Right lobe of liver (tissue), 6 donors: Measurements from ENCODE around the gene PRKCA. TPM values are rescaled to one million over a fixed set of nuclear protein-coding genes. Genes with fewer than 3 reads are reported as not detected.

ENCODE experiments used
- ATAC-seq, 4 donors: fragments of 200-7000 bp; cut with Tn5 transposase; one replicate each; pipeline ENCODE4 v1.9.1; 2020; ENCODE audit warnings: mild to moderate bottlenecking in 4 of 4, moderate library complexity in 4 of 4
- DNase-seq, 3 donors: peaks; one replicate each; pipeline ENCODE4 v3.0.0-alpha.2; 2020
- H3K27ac ChIP-seq, 3 donors: fragments of 200-600 bp; one replicate each; pipeline ENCODE4 v1.8.0; 2022
- H3K27me3 ChIP-seq, 2 donors: fragments of 200-600 bp; one replicate each; pipeline ENCODE4 v1.8.0; 2022
- H3K36me3 ChIP-seq, 4 donors: fragments of 200-600 bp; sonication (generic) in 1 of 4; one replicate each; pipeline versions ENCODE4 v1.5.1 to v1.8.0; 2017 to 2022; ENCODE audit warnings: control low read depth in 1 of 4
- H3K4me1 ChIP-seq, 4 donors: fragments of 200-600 bp; sonication (generic) in 1 of 4; one replicate each; pipeline versions ENCODE4 v1.5.1 to v1.8.0; 2017 to 2022; ENCODE audit warnings: control low read depth in 1 of 4
- H3K4me3 ChIP-seq, 3 donors: fragments of 200-600 bp; one replicate each; pipeline ENCODE4 v1.8.0; 2022
- H3K9me3 ChIP-seq, 4 donors: fragments of 200-600 bp; sonication (generic) in 1 of 4; one replicate each; pipeline versions ENCODE4 v1.5.1 to v1.8.0; 2017 to 2022; ENCODE audit warnings: control low read depth in 1 of 4
- POLR2A ChIP-seq: fragments of 450-650 bp; IDR thresholded peaks from one replicate; pipeline ENCODE4 v1.6.1; 2017; ENCODE audit warnings: antibody characterized with exemption, mild to moderate bottlenecking
- WGBS: methylation state at CpG from one replicate; pipeline ENCODE4 v1.1.6; 2018; ENCODE audit warnings: low coverage, low lambda C conversion rate; ENCODE audit not compliant: insufficient coverage; ENCODE audit errors: missing lambda C conversion rate; 5-methylcytosine and 5-hydroxymethylcytosine counted together
- intact Hi-C, 2 donors: fragments of 100-400 bp; cut with DNase I; formaldehyde crosslinking; loops; one replicate each; pipeline versions ENCODE4 v1.11.2 to v1.14.1; 2022
- total RNA-seq, 6 experiments: library from RNA; depleted of rRNA in 2 of 6; stranded (reverse); fragments of >200 nt in 2 of 6; fragmentation: NEBNext Ultra II Directional in 3 of 6; extraction: Animal tissue kit (Norgen Biotek cat#: 25700) in 3 of 6; gene quantifications; one replicate each; pipeline versions ENCODE4 v1.1.0 to v1.2.4, GENCODE V29; 2016 to 2023
- TF ChIP-seq, protein P1 (sequence below), 4 donors: fragments of 200-600 bp in 3 of 4; fragments of 450-650 bp in 1 of 4; IDR thresholded peaks; one replicate each; pipeline versions ENCODE4 v1.5.1 to v1.8.0; 2016 to 2022; ENCODE audit warnings: antibody characterized with exemption in 4 of 4, mild to moderate bottlenecking in 2 of 4
- donor health status: DM: no; HTN: yes; CAD: no.
- donor health status: DM: no; HTN: no; CAD: no.
- donor health status: DM: no; HTN: no; CAD: no.
- donor health status: DM: no; HTN: yes; CAD: no.
- donor health status: DM: no; HTN: yes; CAD: no.

PRKCA gene
- total RNA-seq, 6 experiments from 2014 or later = 11.7 to 23.0 (median 18.7) TPM

DNA sequence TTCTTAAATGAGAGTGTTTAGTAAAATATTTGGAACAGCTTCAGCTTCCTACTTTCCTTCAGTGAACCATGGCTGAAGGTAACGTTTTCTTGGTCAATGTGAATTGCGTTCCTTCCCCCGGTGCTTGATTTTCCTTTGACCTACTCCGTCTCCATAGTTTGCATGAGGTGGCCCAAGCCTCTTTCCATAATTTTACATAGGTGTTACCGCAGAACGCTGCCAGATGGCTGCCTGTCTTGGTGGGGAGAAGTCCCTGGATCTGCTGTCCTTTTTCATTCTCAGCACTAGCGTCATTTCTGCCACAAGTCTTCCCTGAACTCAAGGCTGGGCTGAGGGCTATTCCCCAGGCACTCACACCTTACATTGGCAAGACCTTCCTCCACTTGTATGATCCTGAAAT, 178.4 kb downstream of the PRKCA start:
- ATAC-seq (no peak), DNase-seq (no peak)
- Histone ChIP-seq H3K9me3 (no peaks in the 10 kb centered on the region), H3K36me3 (no peaks in the 10 kb centered on the region), H3K27ac (no peak overlapping the region), H3K27me3 (no peaks in the 10 kb centered on the region), H3K4me3 (no peak overlapping the region), H3K4me1 (no peaks in the 10 kb centered on the region)
- intact Hi-C loops = no loop called here
- TF ChIP-seq, protein P1, sequence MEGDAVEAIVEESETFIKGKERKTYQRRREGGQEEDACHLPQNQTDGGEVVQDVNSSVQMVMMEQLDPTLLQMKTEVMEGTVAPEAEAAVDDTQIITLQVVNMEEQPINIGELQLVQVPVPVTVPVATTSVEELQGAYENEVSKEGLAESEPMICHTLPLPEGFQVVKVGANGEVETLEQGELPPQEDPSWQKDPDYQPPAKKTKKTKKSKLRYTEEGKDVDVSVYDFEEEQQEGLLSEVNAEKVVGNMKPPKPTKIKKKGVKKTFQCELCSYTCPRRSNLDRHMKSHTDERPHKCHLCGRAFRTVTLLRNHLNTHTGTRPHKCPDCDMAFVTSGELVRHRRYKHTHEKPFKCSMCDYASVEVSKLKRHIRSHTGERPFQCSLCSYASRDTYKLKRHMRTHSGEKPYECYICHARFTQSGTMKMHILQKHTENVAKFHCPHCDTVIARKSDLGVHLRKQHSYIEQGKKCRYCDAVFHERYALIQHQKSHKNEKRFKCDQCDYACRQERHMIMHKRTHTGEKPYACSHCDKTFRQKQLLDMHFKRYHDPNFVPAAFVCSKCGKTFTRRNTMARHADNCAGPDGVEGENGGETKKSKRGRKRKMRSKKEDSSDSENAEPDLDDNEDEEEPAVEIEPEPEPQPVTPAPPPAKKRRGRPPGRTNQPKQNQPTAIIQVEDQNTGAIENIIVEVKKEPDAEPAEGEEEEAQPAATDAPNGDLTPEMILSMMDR (IDR thresholded peaks at IDR 0.05) = no peak
- TF ChIP-seq POLR2A = no peak
- WGBS = 98% methylated on average over 7 of the region's 7 CpGs

DNA sequence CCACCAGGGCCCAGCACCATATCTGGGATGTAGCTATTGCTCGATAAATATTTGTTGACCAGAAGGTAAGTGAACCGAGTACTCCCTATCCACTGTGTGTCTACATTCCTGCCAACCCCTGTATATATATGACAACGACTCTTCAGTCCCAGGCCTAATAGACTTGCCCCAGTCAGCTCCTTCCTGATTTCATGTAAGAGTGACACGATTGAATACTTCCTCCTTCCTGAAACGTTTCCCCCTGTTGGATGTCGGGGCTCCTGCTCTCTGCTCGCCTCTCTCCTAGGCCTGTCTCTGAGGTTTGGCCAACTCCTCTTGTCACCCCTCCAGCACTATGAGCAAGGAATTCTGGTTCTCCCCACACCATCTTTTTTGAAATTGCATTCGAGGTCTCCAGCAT, 178.9 kb downstream of the PRKCA start:
- ATAC-seq (peak in 1 of 4 donors; percentile 18), DNase-seq (no peak)
- Histone ChIP-seq H3K4me1 (no peaks in the 10 kb centered on the region), H3K36me3 (no peaks in the 10 kb centered on the region), H3K4me3 (no peak overlapping the region), H3K27ac (no peak overlapping the region), H3K9me3 (no peaks in the 10 kb centered on the region), H3K27me3 (no peaks in the 10 kb centered on the region)
- 83% methylated on average over 7 of the region's 8 CpGs for WGBS
- intact Hi-C loops = no loop called here
- no peak for TF ChIP-seq POLR2A
- TF ChIP-seq, protein P1 (IDR thresholded peaks at IDR 0.05) = no peak

GRCh38 chr17:66483906-66484305, 181.5 kb downstream of the PRKCA start:
- TF ChIP-seq, protein P1 (IDR thresholded peaks at IDR 0.05) = no peak
- no peak for TF ChIP-seq POLR2A
- H3K27me3 ChIP-seq = no peaks in the 10 kb centered on the region
- H3K4me1 ChIP-seq = peaks cover 0 to 15% (median 7%) of the 10 kb centered on the region in 4 donors
- H3K9me3 ChIP-seq = no peaks in the 10 kb centered on the region
- no peak overlapping the region for H3K27ac ChIP-seq
- no peaks in the 10 kb centered on the region for H3K36me3 ChIP-seq
- no peak for ATAC-seq
- H3K4me3 ChIP-seq = no peak overlapping the region
- no peak for DNase-seq
- 88% methylated on average over 2 of the region's 8 CpGs for WGBS
- intact Hi-C loops = no loop called here

- ATAC-seq (peak in 1 of 4 donors; percentile 14), DNase-seq (no peak)
- Histone ChIP-seq H3K9me3 (no peaks in the 10 kb centered on the region), H3K36me3 (no peaks in the 10 kb centered on the region), H3K4me1 (peaks cover 0 to 15% (median 7%) of the 10 kb centered on the region in 4 donors), H3K4me3 (no peak overlapping the region), H3K27me3 (no peaks in the 10 kb centered on the region), H3K27ac (no peak overlapping the region)
- TF ChIP-seq, protein P1 (IDR thresholded peaks at IDR 0.05) = no peak
- intact Hi-C loops = no loop called here
- WGBS = 70% methylated on average over 8 of the region's 9 CpGs
Observed at GRCh38 chr17:66485309-66485947, 183.0 kb downstream of the PRKCA start.
